CD14-positive monocyte (primary cell): ENCODE results near the gene CLDN24. TPM values are rescaled to one million over a fixed set of nuclear protein-coding genes. Genes with fewer than 3 reads are reported as not detected.

ENCODE experiments used
- DNase-seq, 3 donors: peaks; one replicate each; pipeline ENCODE4 v3.0.0-alpha.2; 2011 to 2022
- H2AFZ ChIP-seq: 2 replicates; pipeline ENCODE4 v1.6.0; 2012; ENCODE audit warnings: mild to moderate bottlenecking, low read depth, low read length, inconsistent platforms; ENCODE audit not compliant: insufficient read depth, poor library complexity, severe bottlenecking
- H3K27ac ChIP-seq, 2 donors: 1 replicate in 1 of 2; 2 replicates in 1 of 2; pipeline ENCODE4 v1.5.1; 2012 to 2013; ENCODE audit warnings: low read length in 2 of 2, control low read depth in 1 of 2, inconsistent platforms in 1 of 2, low read depth in 1 of 2, mild to moderate bottlenecking in 1 of 2
- H3K27me3 ChIP-seq, 2 donors: one replicate each; pipeline versions ENCODE4 v1.6.0 to v1.6.1; 2011 to 2013; ENCODE audit warnings: low read length in 2 of 2; ENCODE audit not compliant: control insufficient read depth in 2 of 2, insufficient read depth in 2 of 2
- H3K36me3 ChIP-seq, 2 donors: replicated peaks in 1 of 2; 1 replicate in 1 of 2; 2 replicates in 1 of 2; pipeline versions ENCODE4 v1.5.1 to v1.6.1; 2012 to 2013; ENCODE audit warnings: low read length in 2 of 2, control low read depth in 1 of 2, inconsistent platforms in 1 of 2, mild to moderate bottlenecking in 1 of 2; ENCODE audit not compliant: insufficient read depth in 2 of 2, control insufficient read depth in 1 of 2
- H3K4me1 ChIP-seq, 2 donors: 1 replicate in 1 of 2; 2 replicates in 1 of 2; pipeline versions ENCODE4 v1.5.1 to v1.6.1; 2012 to 2013; ENCODE audit warnings: low read length in 2 of 2, control low read depth in 1 of 2, inconsistent platforms in 1 of 2, mild to moderate bottlenecking in 1 of 2, moderate library complexity in 1 of 2; ENCODE audit not compliant: insufficient read depth in 2 of 2, control insufficient read depth in 1 of 2
- H3K4me2 ChIP-seq: replicated peaks from 2 replicates; pipeline ENCODE3; 2012; ENCODE audit warnings: low read length, moderate library complexity, mild to moderate bottlenecking; ENCODE audit not compliant: poor library complexity, severe bottlenecking; ENCODE audit errors: extremely low read depth
- H3K4me3 ChIP-seq, 3 experiments: fragments of 200-600 bp in 1 of 3; sonication (generic) in 1 of 3; replicated peaks in 1 of 3; 1 replicate in 2 of 3; 2 replicates in 1 of 3; pipeline ENCODE4 v1.5.1; 2011 to 2013; ENCODE audit warnings: low read length in 3 of 3, mild to moderate bottlenecking in 3 of 3, control low read depth in 2 of 3, low read depth in 2 of 3, inconsistent platforms in 1 of 3, moderate library complexity in 1 of 3
- H3K79me2 ChIP-seq: 2 replicates; pipeline ENCODE4 v1.6.0; 2012; ENCODE audit warnings: mild to moderate bottlenecking, control low read depth, inconsistent platforms, low read length, moderate library complexity; ENCODE audit not compliant: insufficient read depth
- H3K9ac ChIP-seq: 2 replicates; pipeline ENCODE4 v1.6.0; 2017; ENCODE audit warnings: low read length, mild to moderate bottlenecking; ENCODE audit not compliant: insufficient read depth, poor library complexity, severe bottlenecking
- H3K9me3 ChIP-seq, 2 donors: replicated peaks in 1 of 2; 1 replicate in 1 of 2; 2 replicates in 1 of 2; pipeline versions ENCODE4 v1.5.1 to v1.6.1; 2012 to 2013; ENCODE audit warnings: low read length in 2 of 2, control low read depth in 1 of 2; ENCODE audit not compliant: control insufficient read depth in 1 of 2, insufficient read depth in 1 of 2
- H4K20me1 ChIP-seq: 2 replicates; pipeline ENCODE4 v1.6.0; 2012; ENCODE audit warnings: mild to moderate bottlenecking, low read length, control low read depth, moderate library complexity; ENCODE audit not compliant: insufficient read depth
- H3K27ac Mint-ChIP-seq, 7 donors: one replicate each; pipeline ENCODE4 v1.8.0; 2020; ENCODE audit warnings: mild to moderate bottlenecking in 7 of 7, mixed read lengths in 7 of 7, moderate library complexity in 6 of 7, inconsistent platforms in 2 of 7
- H3K27me3 Mint-ChIP-seq, 3 donors: one replicate each; pipeline ENCODE4 v1.8.0; 2021 to 2022; ENCODE audit warnings: low read depth in 3 of 3, mild to moderate bottlenecking in 3 of 3, mixed read lengths in 3 of 3, moderate library complexity in 3 of 3, inconsistent platforms in 1 of 3
- H3K36me3 Mint-ChIP-seq, 2 donors: one replicate each; pipeline ENCODE4 v1.8.0; 2020; ENCODE audit warnings: mixed read lengths in 2 of 2, inconsistent platforms in 1 of 2, mild to moderate bottlenecking in 1 of 2
- H3K4me1 Mint-ChIP-seq: one replicate; pipeline ENCODE4 v1.8.0; 2020; ENCODE audit warnings: mild to moderate bottlenecking, mixed read lengths
- H3K4me3 Mint-ChIP-seq, 2 donors: one replicate each; pipeline ENCODE4 v1.8.0; 2020; ENCODE audit warnings: mild to moderate bottlenecking in 2 of 2, mixed read lengths in 2 of 2, moderate library complexity in 1 of 2
- H3K9me3 Mint-ChIP-seq, 7 donors: one replicate each; pipeline ENCODE4 v1.8.0; 2020 to 2022; ENCODE audit warnings: mixed read lengths in 7 of 7, mild to moderate bottlenecking in 6 of 7, moderate library complexity in 6 of 7, inconsistent platforms in 2 of 7
- CTCF ChIP-seq: fragments of 200-600 bp; IDR thresholded peaks from one replicate; pipeline ENCODE4 v1.8.0; 2022; ENCODE audit warnings: antibody characterized with exemption, mild to moderate bottlenecking
- WGBS: methylation state at CpG from one replicate; pipeline ENCODE4 v1.1.5; 2013; ENCODE audit warnings: missing lambda C conversion rate; ENCODE audit not compliant: insufficient coverage; 5-methylcytosine and 5-hydroxymethylcytosine counted together
- intact Hi-C, 2 donors: fragments of 100-400 bp; cut with micrococcal nuclease; formaldehyde crosslinking; loops; one replicate each; pipeline versions ENCODE4 v1.15.0 to v1.15.1; 2023
- polyA plus RNA-seq, 3 donors: library from polyadenylated mRNA; depleted of rRNA in 1 of 3; unstranded in 2 of 3; stranded (reverse) in 1 of 3; fragments of 300-500 nt in 2 of 3; fragments of >200 nt in 1 of 3; fragmentation: Illumina TruSeq in 2 of 3; gene quantifications; 1 replicate in 2 of 3; 2 replicates in 1 of 3; pipeline ENCODE4 v1.2.3, GENCODE V29; 2012 to 2021

The CLDN24 gene
- polyA plus RNA-seq, 3 donors: not detected

GRCh38 chr4:183362036-183362435 lies 39.8 kb upstream of the CLDN24 start:
- H3K4me1 ChIP-seq: peaks cover 8 to 10% of the 10 kb centered on the region in 2 donors
- H3K9ac ChIP-seq: no peak overlapping the region
- H3K36me3 ChIP-seq: no peaks in the 10 kb centered on the region
- H3K27ac Mint-ChIP-seq: no peak overlapping the region
- H4K20me1 ChIP-seq: no peaks in the 10 kb centered on the region
- H3K4me3 Mint-ChIP-seq: no peak overlapping the region
- H3K4me3 ChIP-seq: no peak overlapping the region
- H3K36me3 Mint-ChIP-seq: no peaks in the 10 kb centered on the region
- H3K27me3 ChIP-seq: no peaks in the 10 kb centered on the region
- no peak overlapping the region for H3K4me2 ChIP-seq
- intact Hi-C loops: no loop called here
- H2AFZ ChIP-seq: no peak overlapping the region
- H3K9me3 ChIP-seq: no peaks in the 10 kb centered on the region
- peaks cover 0 to 1% (median 0%) of the 10 kb centered on the region in 3 donors for H3K27me3 Mint-ChIP-seq
- peaks cover 13% of the 10 kb centered on the region for H3K4me1 Mint-ChIP-seq
- no peak for DNase-seq
- H3K27ac ChIP-seq: no peak overlapping the region
- H3K79me2 ChIP-seq: no peaks in the 10 kb centered on the region
- WGBS: 100% methylated on average over 4 of the region's 4 CpGs
- no peak for TF ChIP-seq CTCF
- peaks cover 0 to 3% (median 0%) of the 10 kb centered on the region in 7 donors for H3K9me3 Mint-ChIP-seq

- H3K36me3 Mint-ChIP-seq: no peaks in the 10 kb centered on the region
- no peak overlapping the region for H3K4me3 ChIP-seq
- no peaks in the 10 kb centered on the region for H4K20me1 ChIP-seq
- H3K27ac ChIP-seq: no peak overlapping the region
- H3K27ac Mint-ChIP-seq: no peak overlapping the region
- no peak overlapping the region for H3K9ac ChIP-seq
- no peaks in the 10 kb centered on the region for H3K27me3 ChIP-seq
- H3K4me1 ChIP-seq: peaks cover 8 to 10% of the 10 kb centered on the region in 2 donors
- peaks cover 13% of the 10 kb centered on the region for H3K4me1 Mint-ChIP-seq
- WGBS: 85% methylated on average over 8 of the region's 11 CpGs
- H3K4me3 Mint-ChIP-seq: no peak overlapping the region
- H2AFZ ChIP-seq: no peak overlapping the region
- intact Hi-C loops: no loop called here
- H3K36me3 ChIP-seq: no peaks in the 10 kb centered on the region
- no peaks in the 10 kb centered on the region for H3K79me2 ChIP-seq
- H3K27me3 Mint-ChIP-seq: peaks cover 0 to 2% (median 2%) of the 10 kb centered on the region in 3 donors
- no peaks in the 10 kb centered on the region for H3K9me3 ChIP-seq
- peaks cover 0 to 3% (median 0%) of the 10 kb centered on the region in 7 donors for H3K9me3 Mint-ChIP-seq
- DNase-seq: no peak
- no peak overlapping the region for H3K4me2 ChIP-seq
- no peak for TF ChIP-seq CTCF
Measured at GRCh38 chr4:183360161-183360919, 38.1 kb upstream of the CLDN24 start.
